HAP-1 (cell line): ENCODE data around the gene ELMO1.

Experiments used
- DNase-seq, 2 experiments: peaks; one replicate each; pipeline ENCODE4 v3.0.0-alpha.2; 2016 to 2020; ENCODE audit warnings: low spot score in 2 of 2
- H3K27me3 ChIP-seq: fragments of 250-450 bp; sonication (Bioruptor Pico); 2 replicates; pipeline ENCODE4 v1.5.1; 2020; ENCODE audit warnings: low read depth, mild to moderate bottlenecking, moderate library complexity
- H3K36me3 ChIP-seq: fragments of 250-450 bp; sonication (Bioruptor Pico); replicated peaks from 2 replicates; pipeline ENCODE4 v1.5.1; 2020; ENCODE audit warnings: mild to moderate bottlenecking
- H3K4me1 ChIP-seq: fragments of 250-450 bp; sonication (Bioruptor Pico); 2 replicates; pipeline ENCODE4 v1.5.1; 2020; ENCODE audit warnings: mild to moderate bottlenecking
- H3K4me3 ChIP-seq: fragments of 250-450 bp; sonication (Bioruptor Pico); 2 replicates; pipeline ENCODE4 v1.5.1; 2020; ENCODE audit warnings: mild to moderate bottlenecking, moderate library complexity
- H3K9me3 ChIP-seq: fragments of 250-450 bp; sonication (Bioruptor Pico); 2 replicates; pipeline ENCODE4 v1.5.1; 2020; ENCODE audit warnings: mild to moderate bottlenecking, moderate library complexity
- in situ Hi-C: fragments of 300-500 bp; cut with MboI; formaldehyde crosslinking; loops from 3 replicates; pipeline ENCODE4 v1.14.3; 2020; ENCODE audit warnings: low sequenced_read_pairs, inconsistent platforms, mixed read lengths

The ELMO1 gene

GRCh38 chr7:36878288-36878687 is 570.4 kb downstream of the ELMO1 start:
- in situ Hi-C loops = no loop called here

GRCh38 chr7:36875794-36876193 is 572.9 kb downstream of the ELMO1 start:
- H3K9me3 ChIP-seq = no peaks in the 10 kb centered on the region
- no peak for DNase-seq
- no peaks in the 10 kb centered on the region for H3K4me1 ChIP-seq
- no peaks in the 10 kb centered on the region for H3K27me3 ChIP-seq
- H3K4me3 ChIP-seq = no peak overlapping the region
- no peaks in the 10 kb centered on the region for H3K36me3 ChIP-seq
- in situ Hi-C loops = no loop called here

More at GRCh38 chr7:36878288-36878687, 570.4 kb downstream of the ELMO1 start:
- no peaks in the 10 kb centered on the region for H3K4me1 ChIP-seq
- H3K27me3 ChIP-seq = no peaks in the 10 kb centered on the region
- no peak overlapping the region for H3K4me3 ChIP-seq
- H3K36me3 ChIP-seq = no peaks in the 10 kb centered on the region
- no peak for DNase-seq
- H3K9me3 ChIP-seq = no peaks in the 10 kb centered on the region

GRCh38 chr7:36874041-36874440 is 574.6 kb downstream of the ELMO1 start:
- in situ Hi-C loops = no loop called here
- Histone ChIP-seq H3K36me3 (no peaks in the 10 kb centered on the region), H3K27me3 (no peaks in the 10 kb centered on the region), H3K9me3 (no peaks in the 10 kb centered on the region), H3K4me3 (no peak overlapping the region), H3K4me1 (no peaks in the 10 kb centered on the region)
- no peak for DNase-seq

GRCh38 chr7:36871863-36872262 is 576.8 kb downstream of the ELMO1 start:
- Histone ChIP-seq H3K36me3 (no peaks in the 10 kb centered on the region), H3K4me1 (no peaks in the 10 kb centered on the region), H3K27me3 (no peaks in the 10 kb centered on the region), H3K9me3 (no peaks in the 10 kb centered on the region), H3K4me3 (no peak overlapping the region)
- DNase-seq = no peak
- in situ Hi-C loops = no loop called here

- H3K4me3 ChIP-seq = no peak overlapping the region
- H3K4me1 ChIP-seq = no peaks in the 10 kb centered on the region
- no peaks in the 10 kb centered on the region for H3K36me3 ChIP-seq
- no peaks in the 10 kb centered on the region for H3K27me3 ChIP-seq
- H3K9me3 ChIP-seq = no peaks in the 10 kb centered on the region
- no peak for DNase-seq
- in situ Hi-C loops = no loop called here
Measured at GRCh38 chr7:36871355-36871738, 577.3 kb downstream of the ELMO1 start.

GRCh38 chr7:36870625-36871354 is 577.9 kb downstream of the ELMO1 start:
- no peaks in the 10 kb centered on the region for H3K36me3 ChIP-seq
- no peak overlapping the region for H3K4me3 ChIP-seq
- in situ Hi-C loops = no loop called here
- H3K9me3 ChIP-seq = no peaks in the 10 kb centered on the region
- no peaks in the 10 kb centered on the region for H3K27me3 ChIP-seq
- H3K4me1 ChIP-seq = no peaks in the 10 kb centered on the region
- DNase-seq = no peak

- no peaks in the 10 kb centered on the region for H3K27me3 ChIP-seq
- H3K4me3 ChIP-seq = no peak overlapping the region
- H3K36me3 ChIP-seq = no peaks in the 10 kb centered on the region
- H3K4me1 ChIP-seq = no peaks in the 10 kb centered on the region
- in situ Hi-C loops = no loop called here
- DNase-seq = no peak
- H3K9me3 ChIP-seq = no peaks in the 10 kb centered on the region
Measured at GRCh38 chr7:36868727-36869411, 579.8 kb downstream of the ELMO1 start.

- in situ Hi-C loops = no loop called here
- H3K4me3 ChIP-seq = no peak overlapping the region
- no peak for DNase-seq
- no peaks in the 10 kb centered on the region for H3K4me1 ChIP-seq
- H3K27me3 ChIP-seq = no peaks in the 10 kb centered on the region
- no peaks in the 10 kb centered on the region for H3K9me3 ChIP-seq
- H3K36me3 ChIP-seq = no peaks in the 10 kb centered on the region
Measured at GRCh38 chr7:36865019-36865418, 583.6 kb downstream of the ELMO1 start.

- in situ Hi-C loops = no loop called here
- Histone ChIP-seq H3K9me3 (no peaks in the 10 kb centered on the region), H3K36me3 (no peaks in the 10 kb centered on the region), H3K27me3 (no peaks in the 10 kb centered on the region), H3K4me3 (no peak overlapping the region), H3K4me1 (no peaks in the 10 kb centered on the region)
- no peak for DNase-seq
Measured at GRCh38 chr7:36863901-36864701, 584.6 kb downstream of the ELMO1 start.

GRCh38 chr7:36862771-36863261 is 585.8 kb downstream of the ELMO1 start:
- H3K36me3 ChIP-seq = no peaks in the 10 kb centered on the region
- DNase-seq = no peak
- no peak overlapping the region for H3K4me3 ChIP-seq
- no peaks in the 10 kb centered on the region for H3K27me3 ChIP-seq
- H3K9me3 ChIP-seq = no peaks in the 10 kb centered on the region
- in situ Hi-C loops = no loop called here
- H3K4me1 ChIP-seq = no peaks in the 10 kb centered on the region

GRCh38 chr7:36861656-36862055 is 587.0 kb downstream of the ELMO1 start:
- no peak for DNase-seq
- Histone ChIP-seq H3K9me3 (no peaks in the 10 kb centered on the region), H3K4me1 (no peaks in the 10 kb centered on the region), H3K27me3 (no peaks in the 10 kb centered on the region), H3K36me3 (no peaks in the 10 kb centered on the region), H3K4me3 (no peak overlapping the region)
- in situ Hi-C loops = no loop called here

GRCh38 chr7:36860681-36861080 is 588.0 kb downstream of the ELMO1 start:
- Histone ChIP-seq H3K4me1 (no peaks in the 10 kb centered on the region), H3K27me3 (no peaks in the 10 kb centered on the region), H3K36me3 (no peaks in the 10 kb centered on the region), H3K4me3 (no peak overlapping the region), H3K9me3 (no peaks in the 10 kb centered on the region)
- no peak for DNase-seq
- in situ Hi-C loops = no loop called here

- no peaks in the 10 kb centered on the region for H3K36me3 ChIP-seq
- in situ Hi-C loops = no loop called here
Measured at GRCh38 chr7:36855330-36855729, 593.3 kb downstream of the ELMO1 start.

GRCh38 chr7:36854652-36855051 is 594.0 kb downstream of the ELMO1 start:
- Histone ChIP-seq H3K9me3 (no peaks in the 10 kb centered on the region; the same call in 1 of the 2 replicates), H3K27me3 (no peaks in the 10 kb centered on the region), H3K4me1 (no peaks in the 10 kb centered on the region), H3K4me3 (no peak overlapping the region), H3K36me3 (no peaks in the 10 kb centered on the region)
- no peak for DNase-seq
- in situ Hi-C loops = no loop called here

More at GRCh38 chr7:36855330-36855729, 593.3 kb downstream of the ELMO1 start:
- Histone ChIP-seq H3K4me1 (no peaks in the 10 kb centered on the region), H3K27me3 (no peaks in the 10 kb centered on the region), H3K4me3 (no peak overlapping the region), H3K9me3 (no peaks in the 10 kb centered on the region)
- no peak for DNase-seq
